CD4-positive, alpha-beta T cell (primary cell): ENCODE results near the gene STING1. TPM values are rescaled to one million over a fixed set of nuclear protein-coding genes. Genes with fewer than 3 reads are reported as not detected.

Experiments
- ATAC-seq: fragments of 200-7000 bp; cut with Tn5 transposase; one replicate; pipeline ENCODE4 v1.10.0; 2022; ENCODE audit warnings: mild to moderate bottlenecking; ENCODE audit not compliant: poor library complexity
- CTCF ChIA-PET: fragments of 350-600 bp; sonication (Branson Sonifier 250); formaldehyde crosslinking; loops from one replicate; lab custom pipeline; 2021; ENCODE audit warnings: antibody characterized with exemption, inconsistent platforms; lab: Charles Lee
- POLR2A ChIA-PET: fragments of 350-600 bp; sonication (Branson Sonifier 250); formaldehyde crosslinking; loops from one replicate; lab custom pipeline; 2021; ENCODE audit warnings: antibody characterized with exemption, inconsistent platforms; lab: Charles Lee
- DNase-seq, 14 experiments: peaks; one replicate each; pipeline ENCODE4 v3.0.0-alpha.2; 2013 to 2020; ENCODE audit warnings: mixed read lengths in 2 of 14
- H3K27ac ChIP-seq, 2 donors: one replicate each; pipeline versions ENCODE4 v1.5.1 to v1.7.0; 2013; ENCODE audit warnings: low read length in 2 of 2, low read depth in 1 of 2, mild to moderate bottlenecking in 1 of 2
- H3K27me3 ChIP-seq, 2 experiments: 1 replicate in 1 of 2; 2 replicates in 1 of 2; pipeline versions ENCODE4 v1.6.1 to v1.7.0; 2013; ENCODE audit warnings: low read length in 2 of 2, control low read depth in 1 of 2, mild to moderate bottlenecking in 1 of 2, moderate library complexity in 1 of 2; ENCODE audit not compliant: insufficient read depth in 2 of 2, control insufficient read depth in 1 of 2
- H3K36me3 ChIP-seq: one replicate; pipeline ENCODE4 v1.6.1; 2013; ENCODE audit warnings: low read length, control low read depth; ENCODE audit not compliant: insufficient read depth
- H3K4me1 ChIP-seq: one replicate; pipeline ENCODE4 v1.6.1; 2013; ENCODE audit warnings: low read length, control low read depth; ENCODE audit not compliant: insufficient read depth
- H3K4me3 ChIP-seq: one replicate; pipeline ENCODE4 v1.5.1; 2013; ENCODE audit warnings: mild to moderate bottlenecking, low read length, moderate library complexity
- H3K9me3 ChIP-seq, 2 experiments: 1 replicate in 1 of 2; 2 replicates in 1 of 2; pipeline versions ENCODE4 v1.6.1 to v1.7.0; 2013; ENCODE audit warnings: low read length in 2 of 2, mild to moderate bottlenecking in 2 of 2, control low read depth in 1 of 2, moderate library complexity in 1 of 2; ENCODE audit not compliant: control insufficient read depth in 1 of 2, insufficient read depth in 1 of 2
- H3K27ac Mint-ChIP-seq: one replicate; pipeline ENCODE4 v1.8.0; 2020; ENCODE audit warnings: mixed read lengths
- H3K27me3 Mint-ChIP-seq: one replicate; pipeline ENCODE4 v1.8.0; 2021; ENCODE audit warnings: mixed read lengths
- H3K36me3 Mint-ChIP-seq: one replicate; pipeline ENCODE4 v1.8.0; 2021; ENCODE audit warnings: low read depth, mixed read lengths
- H3K4me1 Mint-ChIP-seq: one replicate; pipeline ENCODE4 v1.8.0; 2021; ENCODE audit warnings: low read depth, mixed read lengths
- H3K4me3 Mint-ChIP-seq: one replicate; pipeline ENCODE4 v1.8.0; 2020; ENCODE audit warnings: mild to moderate bottlenecking, mixed read lengths
- H3K9me3 Mint-ChIP-seq: one replicate; pipeline ENCODE4 v1.8.0; 2020; ENCODE audit warnings: mixed read lengths
- intact Hi-C, 2 experiments: fragments of 100-400 bp; cut with DNase I in 1 of 2; cut with micrococcal nuclease in 1 of 2; formaldehyde crosslinking; loops; one replicate each; pipeline versions ENCODE4 v1.15.1 to v1.9.0; 2023 to 2025; cut with DNase I, micrococcal nuclease
- total RNA-seq, 174 experiments: library from RNA in 2 of 174; stranded (reverse) in 2 of 174; gene quantifications; one replicate each; pipeline ENCODE4 v1.2.3 and lab custom pipeline; 2021 to 2026
- TF ChIP-seq, protein P1 (sequence below): fragments of 200-600 bp; IDR thresholded peaks from one replicate; pipeline ENCODE4 v1.8.0; 2022; ENCODE audit warnings: antibody characterized with exemption, mild to moderate bottlenecking

Gene STING1
- total RNA-seq, 2 experiments from 2014 or later = 155 to 168 TPM

DNA sequence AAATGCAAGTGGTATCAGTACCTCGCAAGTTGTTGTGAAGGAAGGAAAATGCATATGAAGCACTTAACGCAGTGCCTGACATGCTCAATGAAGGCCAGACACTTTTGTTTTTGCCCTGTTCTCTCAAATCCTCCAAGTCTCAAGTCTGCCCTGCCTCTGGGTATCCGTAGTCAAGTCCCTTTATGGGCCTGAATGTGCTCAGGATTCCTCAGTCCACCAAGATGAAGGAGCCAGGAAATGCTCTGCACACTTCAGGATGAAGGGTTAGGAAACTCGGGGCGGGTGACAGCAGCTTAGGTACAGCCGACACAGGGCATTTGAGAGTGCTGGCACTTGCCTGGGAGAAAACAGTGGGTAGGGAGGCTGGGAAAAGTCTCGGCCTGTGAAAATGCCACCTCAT lies 21.4 kb downstream of the STING1 start:
- intact Hi-C loops = no loop called here

DNA sequence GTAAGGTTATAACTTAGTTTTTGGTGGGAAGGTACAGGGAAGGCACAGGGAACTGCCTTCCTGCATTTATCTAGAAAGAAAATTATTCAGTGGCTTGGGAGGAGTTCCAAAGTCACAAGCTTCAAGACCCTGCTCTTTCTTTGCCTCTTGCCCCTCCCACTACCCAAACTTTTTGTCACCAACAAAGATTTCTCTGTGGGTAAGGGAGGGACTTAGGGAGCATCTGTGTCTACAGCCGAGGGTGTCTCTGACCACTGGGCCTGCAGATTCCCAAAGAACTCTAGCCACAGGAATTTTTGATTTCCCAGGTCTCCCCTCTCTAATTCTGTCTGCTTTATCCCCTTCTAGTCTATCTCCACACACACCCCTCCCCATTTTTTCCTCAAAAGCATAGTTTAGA lies 22.1 kb downstream of the STING1 start:
- Histone ChIP-seq H3K9me3 (no peaks in the 10 kb centered on the region), H3K4me1 (peaks cover 59% of the 10 kb centered on the region), H3K27me3 (no peaks in the 10 kb centered on the region), H3K27ac (no peak overlapping the region), H3K4me3 (no peak overlapping the region), H3K36me3 (no peaks in the 10 kb centered on the region)
- CTCF ChIA-PET = interaction anchor here (0.6 to 3.0 kb wide), 2 partner anchors 23 to 38 kb away, joined by 3 to 17 read pairs; no protein-coding TSS in a partner anchor
- intact Hi-C loops = no loop called here
- Mint-ChIP-seq H3K36me3 (no peaks in the 10 kb centered on the region), H3K27ac (peak overlapping the region; percentile 89), H3K27me3 (no peaks in the 10 kb centered on the region), H3K4me3 (no peak overlapping the region), H3K4me1 (peaks cover 60% of the 10 kb centered on the region), H3K9me3 (no peaks in the 10 kb centered on the region)
- ATAC-seq (no peak), DNase-seq (no peak)
- TF ChIP-seq, protein P1, sequence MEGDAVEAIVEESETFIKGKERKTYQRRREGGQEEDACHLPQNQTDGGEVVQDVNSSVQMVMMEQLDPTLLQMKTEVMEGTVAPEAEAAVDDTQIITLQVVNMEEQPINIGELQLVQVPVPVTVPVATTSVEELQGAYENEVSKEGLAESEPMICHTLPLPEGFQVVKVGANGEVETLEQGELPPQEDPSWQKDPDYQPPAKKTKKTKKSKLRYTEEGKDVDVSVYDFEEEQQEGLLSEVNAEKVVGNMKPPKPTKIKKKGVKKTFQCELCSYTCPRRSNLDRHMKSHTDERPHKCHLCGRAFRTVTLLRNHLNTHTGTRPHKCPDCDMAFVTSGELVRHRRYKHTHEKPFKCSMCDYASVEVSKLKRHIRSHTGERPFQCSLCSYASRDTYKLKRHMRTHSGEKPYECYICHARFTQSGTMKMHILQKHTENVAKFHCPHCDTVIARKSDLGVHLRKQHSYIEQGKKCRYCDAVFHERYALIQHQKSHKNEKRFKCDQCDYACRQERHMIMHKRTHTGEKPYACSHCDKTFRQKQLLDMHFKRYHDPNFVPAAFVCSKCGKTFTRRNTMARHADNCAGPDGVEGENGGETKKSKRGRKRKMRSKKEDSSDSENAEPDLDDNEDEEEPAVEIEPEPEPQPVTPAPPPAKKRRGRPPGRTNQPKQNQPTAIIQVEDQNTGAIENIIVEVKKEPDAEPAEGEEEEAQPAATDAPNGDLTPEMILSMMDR = no peak
- POLR2A ChIA-PET = interaction anchor here (0.6 to 3.1 kb wide), 5 partner anchors 10 to 118 kb away, joined by 3 to 25 read pairs (median 4); partner anchors contain the start of genes SMIM33 and STING1

More for the DNA sequence above, 21.4 kb downstream of the STING1 start:
- DNase-seq = no peak
- POLR2A ChIA-PET = interaction anchor here (0.6 kb wide), 1 partner anchor 21 kb away, joined by 3 read pairs; the partner anchor contains the start of gene STING1
- Histone ChIP-seq H3K27ac (no peak overlapping the region), H3K4me3 (no peak overlapping the region), H3K27me3 (no peaks in the 10 kb centered on the region), H3K4me1 (peaks cover 59% of the 10 kb centered on the region), H3K36me3 (no peaks in the 10 kb centered on the region), H3K9me3 (no peaks in the 10 kb centered on the region)
- CTCF ChIA-PET = no interaction called here
- H3K27me3 Mint-ChIP-seq = no peaks in the 10 kb centered on the region
- no peaks in the 10 kb centered on the region for H3K36me3 Mint-ChIP-seq
- no peak overlapping the region for H3K4me3 Mint-ChIP-seq
- H3K27ac Mint-ChIP-seq = peak overlapping the region; percentile 89
- TF ChIP-seq, protein P1 = no peak
- ATAC-seq = no peak
- H3K9me3 Mint-ChIP-seq = no peaks in the 10 kb centered on the region
- H3K4me1 Mint-ChIP-seq = peaks cover 57% of the 10 kb centered on the region

DNA sequence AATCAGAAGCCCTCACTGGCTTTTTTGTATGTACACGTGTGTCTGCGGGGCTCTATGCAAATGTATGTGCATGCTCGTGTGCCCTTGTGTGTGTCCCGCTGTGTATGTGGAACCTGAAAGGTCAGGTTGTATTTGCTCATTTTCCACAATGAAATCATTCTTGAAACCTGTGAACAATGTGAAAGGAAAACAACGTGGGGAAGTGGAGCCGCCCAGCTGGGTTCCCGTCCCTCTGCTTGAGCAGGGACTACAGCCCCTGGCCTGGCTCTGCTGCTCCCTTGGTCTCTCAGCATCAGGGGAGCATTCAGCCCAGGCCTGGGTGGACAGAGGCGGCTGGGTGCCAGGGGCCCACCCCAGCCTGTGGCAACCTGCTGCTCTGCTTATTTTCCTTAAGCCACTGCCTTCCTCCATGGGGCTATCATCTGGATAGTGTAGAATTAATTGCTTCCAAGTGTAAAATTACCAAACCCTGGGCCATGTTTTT lies 23.1 kb downstream of the STING1 start:
- peak in 1 of 14 experiments; percentile 34 for DNase-seq
- no peak overlapping the region for H3K4me3 ChIP-seq
- POLR2A ChIA-PET = interaction anchor here (0.6 to 3.8 kb wide), 9 partner anchors 11 to 117 kb away, joined by 3 to 26 read pairs (median 6); partner anchors contain the start of genes DNAJC18, SMIM33 and STING1
- no peaks in the 10 kb centered on the region for H3K27me3 ChIP-seq
- Mint-ChIP-seq H3K9me3 (no peaks in the 10 kb centered on the region), H3K36me3 (no peaks in the 10 kb centered on the region), H3K27ac (peak overlapping the region; percentile 89), H3K27me3 (no peaks in the 10 kb centered on the region), H3K4me3 (no peak overlapping the region), H3K4me1 (peaks cover 69% of the 10 kb centered on the region)
- ATAC-seq = no peak
- H3K36me3 ChIP-seq = no peaks in the 10 kb centered on the region
- no peaks in the 10 kb centered on the region for H3K9me3 ChIP-seq
- TF ChIP-seq, protein P1 = no peak
- intact Hi-C loops = loop anchor here in 1 of 2 experiments (2.0 kb wide), 1 partner anchor 37 kb away; no protein-coding TSS in a partner anchor
- CTCF ChIA-PET = interaction anchor here (1.1 to 3.0 kb wide), 4 partner anchors 11 to 54 kb away, joined by 3 to 17 read pairs (median 8); partner anchors contain the start of genes DNAJC18 and SMIM33
- H3K4me1 ChIP-seq = peaks cover 62% of the 10 kb centered on the region
- H3K27ac ChIP-seq = peak overlapping the region; percentile 69 to 83
